H1 (cell line): ENCODE data around the gene CNIH3. TPM values are rescaled to one million over a fixed set of nuclear protein-coding genes. Genes with fewer than 3 reads are reported as not detected.

Experiments used
- CTCF ChIA-PET: fragments of 300-600 bp; sonication (Branson Sonifier 250); formaldehyde crosslinking; loops from one replicate; lab custom pipeline; 2021; ENCODE audit not compliant: partially characterized antibody; lab: Charles Lee
- POLR2A ChIA-PET: fragments of 300-600 bp; sonication (Branson Sonifier 250); formaldehyde crosslinking; loops from one replicate; lab custom pipeline; 2021; ENCODE audit warnings: inconsistent platforms; ENCODE audit not compliant: partially characterized antibody; lab: Charles Lee
- DNase-seq, 2 experiments: peaks; one replicate each; pipeline versions ENCODE4 v3.0.0 to v3.0.0-alpha.2; 2010 to 2022; ENCODE audit warnings: low spot score in 2 of 2, low read depth in 1 of 2, mixed read lengths in 1 of 2
- FAIRE-seq: peaks from 2 replicates; lab custom pipeline; 2011; peaks lifted over from hg19 to GRCh38; lab: Jason Lieb, UNC
- H2AFZ ChIP-seq: 2 replicates; pipeline ENCODE4 v1.8.1; 2012; ENCODE audit warnings: low read length, inconsistent platforms
- H2AK5ac ChIP-seq: 2 replicates; pipeline ENCODE4 v1.6.1; 2013; ENCODE audit warnings: low read depth, low read length
- H2BK120ac ChIP-seq: replicated peaks from 2 replicates; pipeline ENCODE3; 2013; ENCODE audit warnings: low read depth, low read length, inconsistent platforms
- H2BK12ac ChIP-seq: 2 replicates; pipeline ENCODE4 v1.6.1; 2013; ENCODE audit warnings: low read depth, low read length
- H2BK15ac ChIP-seq: 2 replicates; pipeline ENCODE4 v1.6.1; 2013; ENCODE audit warnings: low read length
- H2BK20ac ChIP-seq: 2 replicates; pipeline ENCODE4 v1.6.1; 2013; ENCODE audit warnings: low read length
- H2BK5ac ChIP-seq: 2 replicates; pipeline ENCODE4 v1.6.1; 2013; ENCODE audit warnings: low read depth, low read length
- H3K14ac ChIP-seq: 2 replicates; pipeline ENCODE4 v1.6.1; 2013; ENCODE audit warnings: inconsistent platforms; ENCODE audit not compliant: insufficient read length
- H3K18ac ChIP-seq: 2 replicates; pipeline ENCODE4 v1.6.1; 2013; ENCODE audit warnings: low read length; ENCODE audit errors: extremely low read depth
- H3K23ac ChIP-seq: 2 replicates; pipeline ENCODE4 v1.6.1; 2013; ENCODE audit warnings: inconsistent platforms; ENCODE audit not compliant: insufficient read length
- H3K23me2 ChIP-seq: 2 replicates; pipeline ENCODE4 v1.6.1; 2013; ENCODE audit warnings: low read depth, low read length
- H3K27ac ChIP-seq: 2 replicates; pipeline ENCODE4 v1.6.1; 2011; ENCODE audit warnings: low read depth, low read length, inconsistent platforms
- H3K27me3 ChIP-seq, 4 experiments: replicated peaks in 1 of 4; 1 replicate in 1 of 4; 2 replicates in 3 of 4; pipeline versions ENCODE4 v1.6.1 to v1.8.1; 2011 to 2013; ENCODE audit warnings: low read length in 3 of 4, mild to moderate bottlenecking in 3 of 4, inconsistent platforms in 2 of 4, mixed read lengths in 2 of 4, moderate library complexity in 1 of 4; ENCODE audit not compliant: control insufficient read depth in 3 of 4, insufficient read depth in 3 of 4; ENCODE audit errors: extremely low read depth in 1 of 4
- H3K36me3 ChIP-seq, 4 experiments: 2 replicates each; pipeline versions ENCODE4 v1.6.1 to v1.8.1; 2011 to 2013; ENCODE audit warnings: mild to moderate bottlenecking in 4 of 4, low read length in 3 of 4, moderate library complexity in 2 of 4, control low read depth in 1 of 4, inconsistent platforms in 1 of 4; ENCODE audit not compliant: insufficient read depth in 4 of 4, control insufficient read depth in 2 of 4
- H3K4ac ChIP-seq: replicated peaks from 2 replicates; pipeline ENCODE3; 2013; ENCODE audit warnings: low read length, low read depth, mixed read lengths, inconsistent platforms; ENCODE audit not compliant: insufficient read length
- H3K4me1 ChIP-seq, 4 experiments: replicated peaks in 1 of 4; 1 replicate in 1 of 4; 2 replicates in 3 of 4; pipeline versions ENCODE4 v1.6.1 to v1.8.1; 2011 to 2013; ENCODE audit warnings: low read length in 3 of 4, inconsistent platforms in 2 of 4, mixed read lengths in 1 of 4; ENCODE audit not compliant: insufficient read depth in 4 of 4, control insufficient read depth in 3 of 4
- H3K4me2 ChIP-seq, 2 experiments: 2 replicates each; pipeline versions ENCODE4 v1.6.1 to v1.8.1; 2011 to 2013; ENCODE audit warnings: low read depth in 2 of 2, low read length in 2 of 2, control low read depth in 1 of 2, inconsistent platforms in 1 of 2, mild to moderate bottlenecking in 1 of 2; ENCODE audit not compliant: insufficient read depth in 1 of 2
- H3K4me3 ChIP-seq, 4 experiments: fragments of 200-600, 300-600 bp in 1 of 4; sonication (generic), shearing (Covaris generic), sonication (Bioruptor Twin) in 1 of 4; 2 replicates each; pipeline versions ENCODE4 v1.5.1 to v1.8.1; 2011 to 2016; ENCODE audit warnings: low read length in 4 of 4, low read depth in 3 of 4, control low read depth in 2 of 4, inconsistent platforms in 2 of 4, mild to moderate bottlenecking in 2 of 4, mixed read lengths in 1 of 4, moderate library complexity in 1 of 4; ENCODE audit not compliant: insufficient read depth in 2 of 4; ENCODE audit errors: extremely low read depth in 1 of 4
- H3K56ac ChIP-seq: replicated peaks from 2 replicates; pipeline ENCODE3; 2013; ENCODE audit warnings: low read depth, mild to moderate bottlenecking, mixed read lengths, low read length, inconsistent platforms; ENCODE audit not compliant: insufficient read length
- H3K79me1 ChIP-seq: 2 replicates; pipeline ENCODE4 v1.6.1; 2013; ENCODE audit warnings: low read depth, low read length, control low read depth
- H3K79me2 ChIP-seq, 2 experiments: 2 replicates each; pipeline versions ENCODE4 v1.6.1 to v1.8.1; 2012 to 2013; ENCODE audit warnings: low read length in 2 of 2, mild to moderate bottlenecking in 2 of 2, inconsistent platforms in 1 of 2; ENCODE audit not compliant: insufficient read depth in 2 of 2, control insufficient read depth in 1 of 2
- H3K9ac ChIP-seq, 4 experiments: replicated peaks in 1 of 4; 1 replicate in 1 of 4; 2 replicates in 3 of 4; pipeline versions ENCODE4 v1.6.1 to v1.8.1; 2011 to 2013; ENCODE audit warnings: low read depth in 3 of 4, low read length in 3 of 4, control low read depth in 2 of 4, mild to moderate bottlenecking in 2 of 4, moderate library complexity in 2 of 4, inconsistent platforms in 1 of 4; ENCODE audit errors: extremely low read depth in 1 of 4
- H3K9me3 ChIP-seq, 2 experiments: 2 replicates each; pipeline versions ENCODE4 v1.6.1 to v1.8.1; 2012 to 2013; ENCODE audit warnings: mild to moderate bottlenecking in 2 of 2, moderate library complexity in 2 of 2, control low read depth in 1 of 2, inconsistent platforms in 1 of 2, low read depth in 1 of 2, low read length in 1 of 2, mixed read lengths in 1 of 2; ENCODE audit not compliant: insufficient read depth in 2 of 2
- H4K20me1 ChIP-seq, 2 experiments: replicated peaks in 1 of 2; 2 replicates each; pipeline versions ENCODE3 to v1.8.1; 2011 to 2013; ENCODE audit warnings: inconsistent platforms in 2 of 2, low read length in 2 of 2, mild to moderate bottlenecking in 1 of 2; ENCODE audit not compliant: insufficient read depth in 2 of 2, control insufficient read depth in 1 of 2
- H4K5ac ChIP-seq: 2 replicates; pipeline ENCODE4 v1.6.1; 2013; ENCODE audit warnings: low read length, low read depth, mixed read lengths, inconsistent platforms; ENCODE audit not compliant: insufficient read length
- H4K8ac ChIP-seq: 2 replicates; pipeline ENCODE4 v1.8.0; 2013; ENCODE audit warnings: mild to moderate bottlenecking, moderate library complexity, low read length, inconsistent platforms; ENCODE audit not compliant: insufficient read depth; ENCODE audit errors: extremely low read depth
- H4K91ac ChIP-seq: replicated peaks from 2 replicates; pipeline ENCODE3; 2013; ENCODE audit warnings: low read length, mixed read lengths, inconsistent platforms; ENCODE audit not compliant: insufficient read length
- EP300 ChIP-seq, 2 experiments: IDR thresholded peaks; 1 replicate in 1 of 2; 2 replicates in 1 of 2; pipeline ENCODE4 v1.6.1; 2011 to 2012; ENCODE audit warnings: low read depth in 2 of 2, low read length in 2 of 2, mild to moderate bottlenecking in 2 of 2, borderline replicate concordance in 1 of 2, inconsistent platforms in 1 of 2, moderate library complexity in 1 of 2
- NANOG ChIP-seq: IDR thresholded peaks from 2 replicates; pipeline ENCODE4 v1.6.1; 2011; ENCODE audit warnings: low read length, low read depth, mild to moderate bottlenecking, inconsistent platforms; ENCODE audit not compliant: insufficient read depth, poor library complexity, severe bottlenecking
- TAF1 ChIP-seq: IDR thresholded peaks from 2 replicates; pipeline ENCODE4 v1.6.1; 2011; ENCODE audit warnings: mild to moderate bottlenecking, low read depth, low read length
- WGBS, 2 experiments: shearing (Covaris generic) in 1 of 2; methylation state at CpG; one replicate each; pipeline versions ENCODE4 v1.1.6 to v1.1.7; 2013 to 2015; ENCODE audit warnings: low lambda C conversion rate in 2 of 2, mixed read lengths in 2 of 2, inconsistent platforms in 1 of 2, low coverage in 1 of 2, missing lambda C conversion rate in 1 of 2; ENCODE audit not compliant: insufficient replicate concordance in 2 of 2, insufficient coverage in 1 of 2, insufficient read length in 1 of 2; ENCODE audit errors: extremely low coverage in 1 of 2, missing lambda C conversion rate in 1 of 2; 5-methylcytosine and 5-hydroxymethylcytosine counted together
- polyA plus RNA-seq, 7 experiments: library from polyadenylated mRNA; depleted of rRNA in 3 of 7; stranded (reverse) in 5 of 7; unstranded in 2 of 7; fragments of >200 nt in 5 of 7; fragments of 200-250 nt in 2 of 7; gene quantifications; 1 replicate in 5 of 7; 2 replicates in 1 of 7; 4 replicates in 1 of 7; pipeline versions ENCODE4 v1.2.1 to v1.2.3, GENCODE V29; 2011 to 2013; ENCODE audit warnings: missing spikeins in 2 of 7, mixed read lengths in 2 of 7
- total RNA-seq: library from RNA; stranded (reverse); fragmentation: NEBNext Ultra II Directional; extraction: Animal tissue kit (Norgen Biotek cat#: 25700); gene quantifications from 2 replicates; pipeline ENCODE4 v1.2.1, GENCODE V29; 2021

The CNIH3 gene
- total and polyA plus RNA-seq, 2 of the 8 experiments (the other 6 are each of a cell fraction or from before 2014, with no cell fraction given), result 3.7 to 5.6 TPM

- H3K18ac ChIP-seq, result no peak overlapping the region
- H2AFZ ChIP-seq, result no peak overlapping the region
- no peak overlapping the region for H3K9ac ChIP-seq
- no peak overlapping the region for H2BK20ac ChIP-seq
- H3K4me3 ChIP-seq, result no peak overlapping the region
- H3K9me3 ChIP-seq, result no peaks in the 10 kb centered on the region
- no peak overlapping the region for H2BK120ac ChIP-seq
- H3K14ac ChIP-seq, result no peak overlapping the region
- H2BK12ac ChIP-seq, result no peak overlapping the region
- TF ChIP-seq TAF1 (no peak), NANOG (no peak), EP300 (IDR thresholded peaks at IDR 0.05; ENCODE audit: borderline replicate concordance in 1 of 2, low read depth in 2 of 2, low read length in 2 of 2) (no peak)
- H3K4ac ChIP-seq, result no peak overlapping the region
- H3K23ac ChIP-seq, result no peak overlapping the region
- no peak overlapping the region for H2AK5ac ChIP-seq
- H3K56ac ChIP-seq, result no peak overlapping the region
- ChIA-PET POLR2A (no interaction called here), CTCF (interaction anchor here (0.7 to 5.6 kb wide), 5 partner anchors 49 to 229 kb away, joined by 3 to 37 read pairs (median 3); no protein-coding TSS in a partner anchor)
- FAIRE-seq (no peak), DNase-seq (no peak)
- H2BK5ac ChIP-seq, result no peak overlapping the region
- H2BK15ac ChIP-seq, result no peak overlapping the region
- peaks cover 0 to 2% (median 0%) of the 10 kb centered on the region in 4 experiments; a peak in 1 of 7 replicates for H3K27me3 ChIP-seq
- H3K4me1 ChIP-seq, result peaks cover 10 to 18% (median 13%) of the 10 kb centered on the region in 4 experiments
- 86% methylated on average over 5 of the region's 5 CpGs; no CpG with 5 or more reads in 1 of the 2 experiments for WGBS, 2 experiments
- H3K23me2 ChIP-seq, result no peaks in the 10 kb centered on the region
- H4K5ac ChIP-seq, result no peak overlapping the region
- no peak overlapping the region for H3K4me2 ChIP-seq
- no peak overlapping the region for H4K91ac ChIP-seq
- H3K79me1 ChIP-seq, result no peaks in the 10 kb centered on the region
- H4K8ac ChIP-seq, result no peak overlapping the region
- H3K79me2 ChIP-seq, result no peaks in the 10 kb centered on the region
- H3K27ac ChIP-seq, result no peak overlapping the region
- H4K20me1 ChIP-seq, result no peaks in the 10 kb centered on the region
- no peaks in the 10 kb centered on the region for H3K36me3 ChIP-seq
Observed at GRCh38 chr1:224740685-224741052, 124.6 kb downstream of the CNIH3 start.
